HG03521 (cell line): ENCODE results near the gene PPIP5K1.
"Not testable (repeated sequence)": the region's sequence is repeated elsewhere in the genome, so short reads cannot be mapped to it uniquely, and the experiment has no call there.

Experiments
- ATAC-seq: cut with Tn5 transposase; IDR thresholded peaks from one replicate; pipeline ENCODE4 v1.9.1; 2021; ENCODE audit warnings: mild to moderate bottlenecking, moderate library complexity; ENCODE audit not compliant: unreplicated experiment

The PPIP5K1 gene

GRCh38 chr15:43589778-43590466 is at the start of gene PPIP5K1:
Gene PPIP5K1 (minus strand): TSS chr15:43590208. CDS start chr15:43584504, 5,704 bp downstream.
- ATAC-seq = peak; percentile 97

- not testable (repeated sequence) for ATAC-seq
These were observed 48.6 kb upstream of the PPIP5K1 start for GRCh38 chr15:43638464-43639204.

GRCh38 chr15:43626937-43627336 is 36.9 kb upstream of the PPIP5K1 start:
- not testable (repeated sequence) for ATAC-seq

GRCh38 chr15:43625106-43625505 is 35.1 kb upstream of the PPIP5K1 start:
- no peak for ATAC-seq

- not testable (repeated sequence) for ATAC-seq
These were observed 32.2 kb upstream of the PPIP5K1 start for GRCh38 chr15:43622068-43622799.

- not testable (repeated sequence) for ATAC-seq
These were observed 28.7 kb upstream of the PPIP5K1 start, which contains the start of gene STRC for GRCh38 chr15:43618700-43619099. Gene STRC (minus strand): TSS chr15:43618800. CDS start chr15:43618722, 78 bp downstream.

GRCh38 chr15:43617750-43618149 is 27.7 kb upstream of the PPIP5K1 start:
- not testable (repeated sequence) for ATAC-seq

GRCh38 chr15:43602233-43602632 is 12.2 kb upstream of the PPIP5K1 start:
- ATAC-seq = not testable (repeated sequence)

- ATAC-seq = not testable (repeated sequence)
These were observed 10.2 kb upstream of the PPIP5K1 start for GRCh38 chr15:43600200-43600599.

- not testable (repeated sequence) for ATAC-seq
These were observed 9.1 kb upstream of the PPIP5K1 start for GRCh38 chr15:43599131-43599530.

GRCh38 chr15:43593328-43594190 is 3.6 kb upstream of the PPIP5K1 start, which contains the start of gene CKMT1B:
Gene CKMT1B (plus strand): TSS chr15:43594027. CDS start chr15:43594219, 192 bp downstream.
- not testable (repeated sequence) for ATAC-seq

GRCh38 chr15:43592841-43593240 is 2.8 kb upstream of the PPIP5K1 start:
- ATAC-seq = not testable (repeated sequence)

GRCh38 chr15:43574607-43575006 is 15.4 kb downstream of the PPIP5K1 start:
- ATAC-seq = not testable (repeated sequence)

- ATAC-seq = not testable (repeated sequence)
These were observed 23.4 kb downstream of the PPIP5K1 start for GRCh38 chr15:43566615-43567014.

GRCh38 chr15:43563793-43564192 is 26.2 kb downstream of the PPIP5K1 start:
- ATAC-seq = not testable (repeated sequence)

- not testable (repeated sequence) for ATAC-seq
These were observed 27.3 kb downstream of the PPIP5K1 start for GRCh38 chr15:43562753-43563152.

- no peak for ATAC-seq
These were observed 37.0 kb downstream of the PPIP5K1 start for GRCh38 chr15:43552986-43553385.

- ATAC-seq = no peak
These were observed 37.8 kb downstream of the PPIP5K1 start for GRCh38 chr15:43552256-43552655.

- ATAC-seq = no peak
These were observed 39.3 kb downstream of the PPIP5K1 start for GRCh38 chr15:43550527-43551363.
